SK-N-MC (cell line): ENCODE data around the gene CBLL2.
"Not testable (repeated sequence)": the region's sequence is repeated elsewhere in the genome, so short reads cannot be mapped to it uniquely, and the experiment has no call there.

ENCODE experiments used
- DNase-seq: peaks from one replicate; pipeline ENCODE4 v3.0.0-alpha.2; 2011; ENCODE audit warnings: low read depth, low spot score
- H3K27ac ChIP-seq: fragments of 200-600 bp; sonication (generic); 2 replicates; pipeline ENCODE4 v1.5.1; 2016; ENCODE audit warnings: mixed run types
- H3K36me3 ChIP-seq: fragments of 200-600 bp; sonication (generic); 2 replicates; pipeline ENCODE4 v1.6.1; 2017; ENCODE audit warnings: antibody characterized with exemption, low read length, mixed read lengths; ENCODE audit not compliant: insufficient read depth
- H3K4me3 ChIP-seq: fragments of 200-600 bp; sonication (generic); 2 replicates; pipeline ENCODE4 v1.5.1; 2016
- H3K9ac ChIP-seq: fragments of 200-600 bp; sonication (generic); 2 replicates; pipeline ENCODE4 v1.8.0; 2017; ENCODE audit warnings: mixed run types, mixed read lengths; ENCODE audit not compliant: insufficient read length
- H3K9me3 ChIP-seq: fragments of 200-600 bp; sonication (generic); 2 replicates; pipeline ENCODE4 v1.6.1; 2017; ENCODE audit warnings: low read depth, mild to moderate bottlenecking, antibody characterized with exemption, low read length, moderate library complexity, mixed read lengths
- EZH2 ChIP-seq: fragments of 200-600 bp; sonication (generic); IDR thresholded peaks from one replicate; pipeline ENCODE4 v1.6.1; 2017; ENCODE audit warnings: antibody characterized with exemption
- FOXP2 ChIP-seq: optimal IDR thresholded peaks from 2 replicates; pipeline ENCODE3; 2011; ENCODE audit warnings: mild to moderate bottlenecking, moderate library complexity; ENCODE audit not compliant: insufficient read depth; ENCODE audit errors: extremely low read length, control extremely low read depth
- POLR2AphosphoS5 ChIP-seq: IDR thresholded peaks from 2 replicates; pipeline ENCODE4 v1.6.1; 2012; ENCODE audit warnings: mild to moderate bottlenecking, low read depth, low read length, borderline replicate concordance

Gene CBLL2

GRCh38 chrX:22276781-22277180 lies 4.1 kb downstream of the CBLL2 start:
- DNase-seq, result no peak
- Histone ChIP-seq H3K4me3 (no peak overlapping the region), H3K36me3 (no peaks in the 10 kb centered on the region), H3K9me3 (no peaks in the 10 kb centered on the region), H3K27ac (no peak overlapping the region), H3K9ac (no peak overlapping the region)
- no peak for TF ChIP-seq FOXP2
- no peak for TF ChIP-seq POLR2AphosphoS5
- TF ChIP-seq EZH2, result no peak

- no peak overlapping the region for H3K27ac ChIP-seq
- TF ChIP-seq EZH2 (no peak), POLR2AphosphoS5 (no peak), FOXP2 (no peak)
- no peaks in the 10 kb centered on the region for H3K9me3 ChIP-seq
- no peak overlapping the region for H3K9ac ChIP-seq
- DNase-seq, result no peak
- H3K36me3 ChIP-seq, result no peaks in the 10 kb centered on the region
- H3K4me3 ChIP-seq, result no peak overlapping the region
Observed at GRCh38 chrX:22278375-22278774, 5.7 kb downstream of the CBLL2 start.

- H3K9me3 ChIP-seq, H3K4me3 ChIP-seq, H3K9ac ChIP-seq, DNase-seq, H3K36me3 ChIP-seq, H3K27ac ChIP-seq: not testable (repeated sequence)
Observed at GRCh38 chrX:22289209-22289608, 16.5 kb downstream of the CBLL2 start.

- H3K36me3 ChIP-seq, result no peaks in the 10 kb centered on the region
- peak overlapping the region; percentile 58 for H3K4me3 ChIP-seq
- H3K9me3 ChIP-seq, result no peaks in the 10 kb centered on the region
- H3K9ac ChIP-seq, result no peak overlapping the region
- H3K27ac ChIP-seq, result peak overlapping the region; percentile 91
- no peak for TF ChIP-seq POLR2AphosphoS5
- TF ChIP-seq EZH2, result no peak
- no peak for TF ChIP-seq FOXP2
- DNase-seq, result peak; percentile 77
Observed at GRCh38 chrX:22296871-22297270, 24.2 kb downstream of the CBLL2 start.

GRCh38 chrX:22300130-22300529 lies 27.4 kb downstream of the CBLL2 start:
- Histone ChIP-seq H3K36me3 (no peaks in the 10 kb centered on the region), H3K27ac (peak overlapping the region; percentile 53), H3K9me3 (no peaks in the 10 kb centered on the region), H3K9ac (no peak overlapping the region), H3K4me3 (peak overlapping the region; percentile 47)
- TF ChIP-seq POLR2AphosphoS5 (no peak), FOXP2 (no peak), EZH2 (no peak)
- DNase-seq, result no peak

GRCh38 chrX:22310779-22311178 lies 38.1 kb downstream of the CBLL2 start:
- H3K4me3 ChIP-seq, result no peak overlapping the region
- DNase-seq, result no peak
- H3K36me3 ChIP-seq, result no peaks in the 10 kb centered on the region
- no peak overlapping the region for H3K27ac ChIP-seq
- no peaks in the 10 kb centered on the region for H3K9me3 ChIP-seq
- TF ChIP-seq POLR2AphosphoS5 (no peak), FOXP2 (no peak), EZH2 (no peak)
- no peak overlapping the region for H3K9ac ChIP-seq

- no peak overlapping the region for H3K9ac ChIP-seq
- TF ChIP-seq POLR2AphosphoS5 (no peak), EZH2 (no peak), FOXP2 (no peak)
- no peak overlapping the region for H3K4me3 ChIP-seq
- DNase-seq, result no peak
- H3K9me3 ChIP-seq, result no peaks in the 10 kb centered on the region
- H3K27ac ChIP-seq, result no peak overlapping the region
- no peaks in the 10 kb centered on the region for H3K36me3 ChIP-seq
Observed at GRCh38 chrX:22313766-22314165, 41.1 kb downstream of the CBLL2 start.

- no peak for DNase-seq
- no peak overlapping the region for H3K27ac ChIP-seq
- H3K4me3 ChIP-seq, result no peak overlapping the region
- no peaks in the 10 kb centered on the region for H3K9me3 ChIP-seq
- no peak overlapping the region for H3K9ac ChIP-seq
- no peaks in the 10 kb centered on the region for H3K36me3 ChIP-seq
- TF ChIP-seq POLR2AphosphoS5 (no peak), FOXP2 (no peak), EZH2 (no peak)
Observed at GRCh38 chrX:22314211-22314610, 41.5 kb downstream of the CBLL2 start.

- no peak overlapping the region for H3K27ac ChIP-seq
- no peak for TF ChIP-seq FOXP2
- TF ChIP-seq EZH2, result no peak
- no peak for TF ChIP-seq POLR2AphosphoS5
- H3K9me3 ChIP-seq, result no peaks in the 10 kb centered on the region
- no peak overlapping the region for H3K9ac ChIP-seq
- H3K4me3 ChIP-seq, result no peak overlapping the region
- DNase-seq, result no peak
- H3K36me3 ChIP-seq, result no peaks in the 10 kb centered on the region
Observed at GRCh38 chrX:22314692-22315091, 42.0 kb downstream of the CBLL2 start.
